ENCODE data around the gene RIF1.

Gene RIF1

GRCh38 chr2:151523850-151524249, 114.1 kb downstream of the RIF1 start:
- no peak for DNase-seq

- DNase-seq, result no peak
These were observed 116.2 kb downstream of the RIF1 start for GRCh38 chr2:151525821-151526373.

GRCh38 chr2:151526572-151527090, 116.9 kb downstream of the RIF1 start:
- DNase-seq, result no peak

All from inflammatory macrophage (primary cell).